ENCODE data around the gene CHST9. TPM values are rescaled to one million over a fixed set of nuclear protein-coding genes. Genes with fewer than 3 reads are reported as not detected.

Gene CHST9
- polyA plus RNA-seq, 2 of the 4 experiments (the other 2 are of a cell fraction), result 0.06 TPM; not detected in 1

GRCh38 chr18:27081701-27082100 lies 103.4 kb downstream of the CHST9 start:
- ATAC-seq, result no peak
- no peak for DNase-seq (ENCODE audit: low read depth in 1 of 2, low spot score in 1 of 2)
- FAIRE-seq, result no peak
- Histone ChIP-seq H3K4me2 (no peak overlapping the region), H3K4me3 (no peak overlapping the region), H3K9me3 (no peaks in the 10 kb centered on the region), H3K27ac (no peak overlapping the region), H3K4me1 (no peaks in the 10 kb centered on the region)
- POLR2A ChIA-PET, result no interaction called here
- CTCF ChIA-PET, result no interaction called here
- 40% methylated on average over 1 of the region's 1 CpG for WGBS (ENCODE audit: missing lambda C conversion rate)
- TF ChIP-seq CTCF (IDR thresholded peaks at IDR 0.05) (no peak), HOXB5 (CRISPR knock-in tag; IDR thresholded peaks at IDR 0.05) (no peak), ATOH8 (CRISPR knock-in tag; IDR thresholded peaks at IDR 0.05; ENCODE audit: low read depth) (no peak), NR3C1 (IDR thresholded peaks at IDR 0.05) (no peak), MYC (IDR thresholded peaks at IDR 0.05; ENCODE audit: borderline replicate concordance, low read length) (no peak), KDM5A (IDR thresholded peaks at IDR 0.05) (no peak), SREBF2 (IDR thresholded peaks at IDR 0.05) (no peak), HES2 (IDR thresholded peaks at IDR 0.05) (no peak), EP300 (IDR thresholded peaks at IDR 0.05) (no peak), NPAS2 (CRISPR knock-in tag; IDR thresholded peaks at IDR 0.05; ENCODE audit: borderline replicate concordance) (no peak), SMC3 (IDR thresholded peaks at IDR 0.05) (no peak), HDAC2 (IDR thresholded peaks at IDR 0.05) (no peak), E2F6 (IDR thresholded peaks at IDR 0.05; ENCODE audit: borderline replicate concordance, low read depth) (no peak), ZNF302 (CRISPR knock-in tag; IDR thresholded peaks at IDR 0.05) (no peak), HOXB13 (CRISPR knock-in tag; IDR thresholded peaks at IDR 0.05; ENCODE audit: low read depth) (no peak), FOXS1 (CRISPR knock-in tag; IDR thresholded peaks at IDR 0.05) (no peak), RARB (CRISPR knock-in tag; IDR thresholded peaks at IDR 0.05) (no peak), PHF8 (IDR thresholded peaks at IDR 0.05; ENCODE audit: borderline replicate concordance, low read depth) (no peak), JUNB (IDR thresholded peaks at IDR 0.05) (no peak), TP53 (CRISPR knock-in tag; IDR thresholded peaks at IDR 0.05) (no peak)

- Histone ChIP-seq H3K9me3 (no peaks in the 10 kb centered on the region), H3K4me1 (no peaks in the 10 kb centered on the region), H3K4me2 (no peak overlapping the region), H3K4me3 (no peak overlapping the region), H3K27ac (no peak overlapping the region)
- no peak for TF ChIP-seq POLR2A (IDR thresholded peaks at IDR 0.05; ENCODE audit: low read length)
- TF ChIP-seq RNF2 (IDR thresholded peaks at IDR 0.05; ENCODE audit: borderline replicate concordance, low read depth), result no peak
- no peak for TF ChIP-seq MYC (IDR thresholded peaks at IDR 0.05; ENCODE audit: borderline replicate concordance, low read length)
- no peak for TF ChIP-seq ZNF302 (CRISPR knock-in tag; IDR thresholded peaks at IDR 0.05)
- no peak for TF ChIP-seq JUNB (IDR thresholded peaks at IDR 0.05)
- TF ChIP-seq HOXB5 (CRISPR knock-in tag; IDR thresholded peaks at IDR 0.05), result no peak
- TF ChIP-seq TFCP2L1 (CRISPR knock-in tag; IDR thresholded peaks at IDR 0.05), result no peak
- TF ChIP-seq EHMT2 (IDR thresholded peaks at IDR 0.05; ENCODE audit: low read depth), result no peak
- TF ChIP-seq ZSCAN20 (CRISPR knock-in tag; IDR thresholded peaks at IDR 0.05), result no peak
- TF ChIP-seq REST (IDR thresholded peaks at IDR 0.05), result no peak
- TF ChIP-seq GATA3 (IDR thresholded peaks at IDR 0.05; ENCODE audit: borderline replicate concordance), result no peak
- 41% methylated on average over 3 of the region's 3 CpGs for WGBS (ENCODE audit: missing lambda C conversion rate)
- no peak for DNase-seq (ENCODE audit: low read depth in 1 of 2, low spot score in 1 of 2)
- no peak for ATAC-seq
- ChIA-PET CTCF (no interaction called here), POLR2A (no interaction called here)
- no peak for FAIRE-seq
Measured at GRCh38 chr18:27075828-27076227, 109.3 kb downstream of the CHST9 start.

All from A549 (cell line).